WTC11 (cell line): ENCODE measurements around the gene CDK12. TPM values are rescaled to one million over a fixed set of nuclear protein-coding genes. Genes with fewer than 3 reads are reported as not detected.
A peak's percentile ranks its signal among the peaks of the same experiment; 100 is the strongest.

Source experiments
- ATAC-seq: fragments of 200-7000 bp; cut with Tn5 transposase; 2 replicates; pipeline ENCODE4 v1.10.0; 2021; ENCODE audit warnings: mild to moderate bottlenecking, moderate library complexity
- CTCF ChIA-PET: fragments of 300-600 bp; sonication (Branson Sonifier 250); formaldehyde crosslinking; loops from one replicate; lab custom pipeline; 2021; ENCODE audit warnings: antibody characterized with exemption; lab: Charles Lee
- POLR2A ChIA-PET: fragments of 350-600 bp; sonication (Branson Sonifier 250); formaldehyde crosslinking; loops from one replicate; lab custom pipeline; 2021; ENCODE audit warnings: antibody characterized with exemption; lab: Charles Lee
- DNase-seq: peaks from one replicate; pipeline ENCODE4 v3.0.0; 2021; ENCODE audit warnings: low spot score
- H3K27ac Mint-ChIP-seq: 2 replicates; pipeline ENCODE4 v1.8.0; 2021; ENCODE audit warnings: mixed read lengths
- H3K27me3 Mint-ChIP-seq: 2 replicates; pipeline ENCODE4 v1.8.0; 2021; ENCODE audit warnings: low read depth, mild to moderate bottlenecking, moderate library complexity, mixed read lengths
- H3K36me3 Mint-ChIP-seq: 2 replicates; pipeline ENCODE4 v1.8.0; 2021; ENCODE audit warnings: mixed read lengths
- H3K4me1 Mint-ChIP-seq: 2 replicates; pipeline ENCODE4 v1.8.0; 2022; ENCODE audit warnings: mixed read lengths
- H3K4me3 Mint-ChIP-seq: 2 replicates; pipeline ENCODE4 v1.8.0; 2021; ENCODE audit warnings: mild to moderate bottlenecking, moderate library complexity, mixed read lengths
- H3K9me3 Mint-ChIP-seq: 2 replicates; pipeline ENCODE4 v1.8.0; 2021; ENCODE audit warnings: mixed read lengths
- ATF1 ChIP-seq: sonication (generic); formaldehyde crosslinking; IDR thresholded peaks from 2 replicates; pipeline ENCODE4 v1.8.1; 2023; ENCODE audit warnings: mild to moderate bottlenecking, moderate library complexity, missing genetic modification reagents
- CTCF ChIP-seq: fragments of 200-600 bp; IDR thresholded peaks from 2 replicates; pipeline ENCODE4 v1.8.0; 2022; ENCODE audit warnings: antibody characterized with exemption
- FOXP1 ChIP-seq: sonication (generic); formaldehyde crosslinking; IDR thresholded peaks from 2 replicates; pipeline ENCODE4 v1.8.0; 2022; ENCODE audit warnings: missing genetic modification reagents, mild to moderate bottlenecking, moderate library complexity, borderline replicate concordance
- JAZF1 ChIP-seq: fragments of 250-450 bp; sonication (Bioruptor Pico); IDR thresholded peaks from 2 replicates; pipeline ENCODE4 v1.9.0; 2021; ENCODE audit warnings: moderate library complexity, mild to moderate bottlenecking, inconsistent platforms
- MYBL2 ChIP-seq: sonication (generic); formaldehyde crosslinking; IDR thresholded peaks from 2 replicates; pipeline ENCODE4 v1.8.1; 2023; ENCODE audit warnings: mild to moderate bottlenecking, moderate library complexity, missing genetic modification reagents
- NR2C2 ChIP-seq: sonication (generic); formaldehyde crosslinking; IDR thresholded peaks from 2 replicates; pipeline ENCODE4 v1.8.0; 2022; ENCODE audit warnings: mild to moderate bottlenecking, missing genetic modification reagents
- NR3C1 ChIP-seq: sonication (generic); formaldehyde crosslinking; conservative IDR thresholded peaks from 2 replicates; pipeline ENCODE4 v1.8.1; 2023; ENCODE audit warnings: low read depth, mild to moderate bottlenecking, missing genetic modification reagents
- PRDM15 ChIP-seq: sonication (generic); formaldehyde crosslinking; IDR thresholded peaks from 2 replicates; pipeline ENCODE4 v1.8.0; 2022; ENCODE audit warnings: missing genetic modification reagents
- SP1 ChIP-seq: sonication (generic); formaldehyde crosslinking; conservative IDR thresholded peaks from 2 replicates; pipeline ENCODE4 v1.8.1; 2022; ENCODE audit warnings: missing genetic modification reagents
- TCF7 ChIP-seq: sonication (generic); formaldehyde crosslinking; IDR thresholded peaks from 2 replicates; pipeline ENCODE4 v1.8.0; 2022; ENCODE audit warnings: mild to moderate bottlenecking, low read depth, missing genetic modification reagents, moderate library complexity
- ZBTB21 ChIP-seq: sonication (generic); formaldehyde crosslinking; IDR thresholded peaks from 2 replicates; pipeline ENCODE4 v1.8.1; 2023; ENCODE audit warnings: mild to moderate bottlenecking, missing genetic modification reagents, borderline replicate concordance
- ZBTB43 ChIP-seq: sonication (generic); formaldehyde crosslinking; IDR thresholded peaks from 2 replicates; pipeline ENCODE4 v1.8.1; 2023; ENCODE audit warnings: mild to moderate bottlenecking, missing genetic modification reagents
- ZNF396 ChIP-seq: fragments of 250-450 bp; sonication (Bioruptor Pico); IDR thresholded peaks from 2 replicates; pipeline ENCODE4 v1.8.0; 2021; ENCODE audit warnings: mild to moderate bottlenecking, moderate library complexity, borderline replicate concordance
- total RNA-seq: library from RNA; stranded (reverse); gene quantifications from 3 replicates; pipeline ENCODE4 v1.2.3, GENCODE V29; 2021
- TF ChIP-seq, protein P1 (sequence below): fragments of 250-450 bp; sonication (Bioruptor Pico); IDR thresholded peaks from 2 replicates; pipeline ENCODE4 v1.8.0; 2021; ENCODE audit warnings: mild to moderate bottlenecking
- TF ChIP-seq, protein P2 (sequence below): fragments of 250-450 bp; sonication (Bioruptor Pico); IDR thresholded peaks from 2 replicates; pipeline ENCODE4 v1.9.0; 2021; ENCODE audit warnings: mild to moderate bottlenecking
- TF ChIP-seq, protein P3 (sequence below): sonication (generic); formaldehyde crosslinking; conservative IDR thresholded peaks from 2 replicates; pipeline ENCODE4 v1.8.1; 2022; ENCODE audit warnings: mild to moderate bottlenecking, missing genetic modification reagents
- TF ChIP-seq, protein P4 (sequence below): sonication (generic); formaldehyde crosslinking; IDR thresholded peaks from 2 replicates; pipeline ENCODE4 v1.8.0; 2022; ENCODE audit warnings: mild to moderate bottlenecking, missing genetic modification reagents

Gene CDK12
- total RNA-seq, 1 experiment from 2014 or later: 58.4 TPM

- TF ChIP-seq MYBL2: no peak
- TF ChIP-seq TCF7 (CRISPR knock-in tag): no peak
- POLR2A ChIA-PET: interaction anchor here (0.7 kb wide), 1 partner anchor 32 kb away, joined by 3 read pairs; no protein-coding TSS in a partner anchor
These were observed 90.6 kb downstream of the CDK12 start for GRCh38 chr17:39551879-39552278.

GRCh38 chr17:39553341-39553945 lies 92.2 kb downstream of the CDK12 start:
- Mint-ChIP-seq H3K36me3 (no peaks in the 10 kb centered on the region), H3K9me3 (no peaks in the 10 kb centered on the region), H3K27me3 (no peaks in the 10 kb centered on the region; the same call in 1 of the 2 replicates), H3K4me3 (no peak overlapping the region), H3K27ac (no peak overlapping the region), H3K4me1 (peaks cover 10% of the 10 kb centered on the region)
- ChIA-PET POLR2A (interaction anchor here (0.6 kb wide), 1 partner anchor 353 kb away, joined by 3 read pairs; the partner anchor contains the start of gene RPL19), CTCF (interaction anchor here (1.2 to 14.0 kb wide), 3 partner anchors 23 to 309 kb away, joined by 3 to 390 read pairs (median 23); partner anchors contain the start of gene PPP1R1B)
- ATAC-seq (no peak), DNase-seq (no peak)
- TF ChIP-seq ZBTB43 (CRISPR knock-in tag): no peak

More at GRCh38 chr17:39551879-39552278, 90.6 kb downstream of the CDK12 start:
- Mint-ChIP-seq H3K36me3 (no peaks in the 10 kb centered on the region), H3K4me1 (peaks cover 10% of the 10 kb centered on the region), H3K9me3 (no peaks in the 10 kb centered on the region), H3K4me3 (no peak overlapping the region), H3K27ac (no peak overlapping the region), H3K27me3 (no peaks in the 10 kb centered on the region; the same call in 1 of the 2 replicates)
- no peak for DNase-seq
- ATAC-seq: no peak
- CTCF ChIA-PET: interaction anchor here (1.0 to 14.0 kb wide), 3 partner anchors 11 to 70 kb away, joined by 3 to 390 read pairs (median 23); partner anchors contain the start of gene PPP1R1B

DNA sequence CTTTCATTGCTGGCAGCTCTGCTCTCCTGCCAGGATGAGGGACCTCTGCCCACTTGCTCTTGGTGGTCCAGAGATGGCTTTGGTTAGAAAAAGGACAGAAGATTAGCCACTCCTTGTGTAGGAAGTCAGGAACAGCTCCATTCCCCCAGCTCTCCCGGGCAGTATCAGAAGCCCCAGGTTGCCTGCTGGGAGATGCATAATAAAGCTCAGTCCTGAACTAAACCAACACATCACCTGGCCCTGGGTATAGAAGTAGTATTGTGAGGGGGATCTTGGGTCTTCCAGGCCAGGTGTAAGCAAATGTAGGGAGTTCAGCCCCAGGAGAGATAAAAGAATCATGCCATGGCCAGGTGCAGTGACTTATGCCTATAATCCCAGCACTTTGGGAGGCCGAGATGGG lies 94.1 kb downstream of the CDK12 start:
- ChIA-PET CTCF (interaction anchor here (0.6 to 14.0 kb wide), 10 partner anchors 8 to 572 kb away, joined by 3 to 390 read pairs (median 6); partner anchors contain the start of gene PPP1R1B), POLR2A (interaction anchor here (0.7 to 1.0 kb wide), 2 partner anchors 18 to 31 kb away, joined by 3 to 4 read pairs; no protein-coding TSS in a partner anchor)
- H3K27me3 Mint-ChIP-seq: no peaks in the 10 kb centered on the region
- peak; percentile 80 for ATAC-seq
- peaks cover 10% of the 10 kb centered on the region for H3K4me1 Mint-ChIP-seq
- H3K9me3 Mint-ChIP-seq: no peaks in the 10 kb centered on the region
- TF ChIP-seq PRDM15 (CRISPR knock-in tag) (0 out of 2 replicates have a peak, but pooled peaks have one; percentile 33), SP1 (CRISPR knock-in tag) (no peak)
- H3K36me3 Mint-ChIP-seq: no peaks in the 10 kb centered on the region
- no peak overlapping the region for H3K27ac Mint-ChIP-seq
- no peak overlapping the region for H3K4me3 Mint-ChIP-seq
- no peak for DNase-seq

- Mint-ChIP-seq H3K27ac (no peak overlapping the region), H3K27me3 (no peaks in the 10 kb centered on the region), H3K36me3 (no peaks in the 10 kb centered on the region), H3K4me3 (no peak overlapping the region), H3K4me1 (peaks cover 10% of the 10 kb centered on the region), H3K9me3 (no peaks in the 10 kb centered on the region)
- ATAC-seq: no peak
- ChIA-PET CTCF (interaction anchor here (1.2 to 14.0 kb wide), 6 partner anchors 8 to 116 kb away, joined by 3 to 390 read pairs (median 18); partner anchors contain the start of gene PPP1R1B), POLR2A (no interaction called here)
- DNase-seq: no peak
- TF ChIP-seq ZBTB21 (CRISPR knock-in tag) (no peak), FOXP1 (CRISPR knock-in tag) (no peak), TCF7 (CRISPR knock-in tag) (no peak), NR3C1 (CRISPR knock-in tag) (no peak), NR2C2 (no peak), ZNF396 (no peak), JAZF1 (CRISPR knock-in tag) (no peak), CTCF (no peak), ATF1 (CRISPR knock-in tag) (no peak)
- TF ChIP-seq, protein P1, sequence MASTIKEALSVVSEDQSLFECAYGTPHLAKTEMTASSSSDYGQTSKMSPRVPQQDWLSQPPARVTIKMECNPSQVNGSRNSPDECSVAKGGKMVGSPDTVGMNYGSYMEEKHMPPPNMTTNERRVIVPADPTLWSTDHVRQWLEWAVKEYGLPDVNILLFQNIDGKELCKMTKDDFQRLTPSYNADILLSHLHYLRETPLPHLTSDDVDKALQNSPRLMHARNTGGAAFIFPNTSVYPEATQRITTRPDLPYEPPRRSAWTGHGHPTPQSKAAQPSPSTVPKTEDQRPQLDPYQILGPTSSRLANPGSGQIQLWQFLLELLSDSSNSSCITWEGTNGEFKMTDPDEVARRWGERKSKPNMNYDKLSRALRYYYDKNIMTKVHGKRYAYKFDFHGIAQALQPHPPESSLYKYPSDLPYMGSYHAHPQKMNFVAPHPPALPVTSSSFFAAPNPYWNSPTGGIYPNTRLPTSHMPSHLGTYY (CRISPR knock-in tag): no peak
- TF ChIP-seq, protein P2, sequence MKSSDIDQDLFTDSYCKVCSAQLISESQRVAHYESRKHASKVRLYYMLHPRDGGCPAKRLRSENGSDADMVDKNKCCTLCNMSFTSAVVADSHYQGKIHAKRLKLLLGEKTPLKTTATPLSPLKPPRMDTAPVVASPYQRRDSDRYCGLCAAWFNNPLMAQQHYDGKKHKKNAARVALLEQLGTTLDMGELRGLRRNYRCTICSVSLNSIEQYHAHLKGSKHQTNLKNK (CRISPR knock-in tag): no peak
- TF ChIP-seq, protein P3, sequence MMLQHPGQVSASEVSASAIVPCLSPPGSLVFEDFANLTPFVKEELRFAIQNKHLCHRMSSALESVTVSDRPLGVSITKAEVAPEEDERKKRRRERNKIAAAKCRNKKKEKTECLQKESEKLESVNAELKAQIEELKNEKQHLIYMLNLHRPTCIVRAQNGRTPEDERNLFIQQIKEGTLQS: no peak
- TF ChIP-seq, protein P4, sequence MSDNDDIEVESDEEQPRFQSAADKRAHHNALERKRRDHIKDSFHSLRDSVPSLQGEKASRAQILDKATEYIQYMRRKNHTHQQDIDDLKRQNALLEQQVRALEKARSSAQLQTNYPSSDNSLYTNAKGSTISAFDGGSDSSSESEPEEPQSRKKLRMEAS: no peak
These were observed 95.1 kb downstream of the CDK12 start for GRCh38 chr17:39556423-39556822.
